Skeletal muscle satellite cell (primary cell): ENCODE data around the gene LAMP1.

ENCODE experiments used
- H3K27me3 ChIP-seq: 2 replicates; pipeline ENCODE4 v1.7.0; 2013; ENCODE audit warnings: low read length; ENCODE audit not compliant: control insufficient read depth, insufficient read depth
- H3K36me3 ChIP-seq: 2 replicates; pipeline ENCODE4 v1.7.0; 2013; ENCODE audit warnings: mild to moderate bottlenecking, control low read depth, low read length; ENCODE audit not compliant: insufficient read depth
- H3K4me1 ChIP-seq: 2 replicates; pipeline ENCODE4 v1.7.0; 2013; ENCODE audit warnings: low read length; ENCODE audit not compliant: control insufficient read depth, insufficient read depth
- H3K4me2 ChIP-seq: 2 replicates; pipeline ENCODE4 v1.7.0; 2013; ENCODE audit warnings: mild to moderate bottlenecking, low read length
- H3K4me3 ChIP-seq: 2 replicates; pipeline ENCODE4 v1.7.0; 2013; ENCODE audit warnings: low read length
- H3K9ac ChIP-seq: 2 replicates; pipeline ENCODE4 v1.7.0; 2013; ENCODE audit warnings: mild to moderate bottlenecking, low read depth, low read length, moderate library complexity
- H3K9me3 ChIP-seq: replicated peaks from 2 replicates; pipeline ENCODE4 v1.7.0; 2013; ENCODE audit warnings: mild to moderate bottlenecking, control low read depth, low read length

LAMP1 gene

DNA sequence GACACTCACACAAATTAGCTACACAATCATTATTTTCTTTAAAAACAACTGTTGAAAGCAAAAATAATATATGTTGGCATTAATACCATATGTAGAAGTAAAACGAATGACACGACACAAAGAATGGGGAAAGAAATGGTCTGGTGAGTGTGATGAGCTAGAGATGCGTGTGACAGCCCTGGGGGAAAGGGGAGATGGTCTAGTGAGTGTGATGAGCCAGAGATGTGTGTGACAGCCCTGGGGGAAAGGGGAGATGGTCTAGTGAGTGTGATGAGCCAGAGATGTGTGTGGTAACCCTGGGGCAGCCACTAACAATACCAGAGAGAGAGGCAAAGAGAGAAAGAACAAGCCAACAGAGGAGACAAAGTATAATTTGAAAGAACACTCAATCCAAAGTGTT is 22.3 kb upstream of the LAMP1 start:
- Histone ChIP-seq H3K4me2 (no peak overlapping the region), H3K9me3 (no peaks in the 10 kb centered on the region), H3K4me3 (no peak overlapping the region)

DNA sequence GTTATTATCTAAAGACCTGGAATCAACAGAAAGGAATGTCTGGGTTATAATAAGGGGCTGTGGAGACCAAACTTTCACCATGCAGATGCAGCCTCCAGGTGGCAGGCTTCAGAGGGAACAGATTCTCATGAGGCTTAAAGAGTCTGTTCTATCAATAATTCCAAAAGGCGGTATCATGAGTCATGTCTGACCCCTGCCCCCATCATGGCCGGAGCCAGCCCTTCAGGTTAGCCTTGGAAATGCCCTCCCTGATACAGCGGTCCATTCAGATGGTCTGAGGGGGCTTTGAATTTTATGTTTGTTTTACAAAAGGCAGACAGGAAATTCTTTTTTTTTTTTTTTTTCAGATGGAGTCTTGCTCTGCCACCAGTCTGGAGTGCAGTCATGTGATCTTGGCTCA is 21.7 kb upstream of the LAMP1 start:
- Histone ChIP-seq H3K9ac (no peak overlapping the region), H3K27me3 (no peaks in the 10 kb centered on the region), H3K4me1 (peaks cover 14% of the 10 kb centered on the region), H3K4me3 (no peak overlapping the region), H3K36me3 (peaks cover 18% of the 10 kb centered on the region), H3K9me3 (no peaks in the 10 kb centered on the region), H3K4me2 (no peak overlapping the region)

More for the DNA sequence above, 22.3 kb upstream of the LAMP1 start:
- Histone ChIP-seq H3K4me1 (peaks cover 14% of the 10 kb centered on the region), H3K27me3 (no peaks in the 10 kb centered on the region), H3K36me3 (peaks cover 18% of the 10 kb centered on the region), H3K9ac (peak overlapping the region; percentile 3)

DNA sequence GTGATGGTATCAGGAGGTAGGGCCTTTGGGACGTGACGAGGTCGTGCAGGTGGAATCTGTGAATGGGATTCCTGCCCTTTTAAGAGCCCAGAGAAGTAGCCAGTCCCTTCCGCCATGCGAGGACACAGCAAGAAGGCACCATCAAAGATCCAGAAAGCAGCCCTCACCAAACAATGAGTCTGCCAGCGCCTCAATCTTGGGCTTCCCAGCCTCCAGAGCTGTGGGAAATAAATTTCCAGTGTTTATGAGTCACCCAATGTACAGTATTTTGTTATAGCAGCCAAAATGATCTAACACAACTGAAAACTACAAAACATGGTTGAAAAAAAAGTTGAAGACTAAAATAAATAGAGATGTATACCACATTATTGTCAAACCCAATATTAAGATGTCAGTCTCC is 16.9 kb upstream of the LAMP1 start:
- Histone ChIP-seq H3K9me3 (no peaks in the 10 kb centered on the region), H3K4me1 (peaks cover 1% of the 10 kb centered on the region), H3K9ac (no peak overlapping the region), H3K27me3 (peaks cover 5% of the 10 kb centered on the region), H3K4me2 (no peak overlapping the region), H3K36me3 (no peaks in the 10 kb centered on the region), H3K4me3 (no peak overlapping the region)

DNA sequence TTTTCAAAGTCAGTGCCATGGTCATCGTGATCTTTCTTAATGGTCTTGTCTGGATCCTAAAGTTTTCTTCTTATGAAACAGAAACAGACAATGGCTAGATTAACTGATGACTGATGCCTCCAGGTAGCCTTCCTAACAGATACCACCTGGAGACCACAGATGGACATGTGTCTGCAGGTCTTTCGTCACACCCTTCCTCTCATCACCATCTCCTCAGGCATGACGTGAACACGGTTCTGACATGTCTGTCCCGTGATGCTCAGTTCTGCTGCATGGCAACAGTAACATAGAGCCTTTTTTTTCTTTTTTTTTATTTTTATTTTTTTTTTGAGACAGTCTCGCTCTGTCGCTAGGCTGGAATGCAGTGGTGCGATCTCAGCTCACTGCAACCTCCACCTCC is 13.1 kb upstream of the LAMP1 start:
- H3K4me3 ChIP-seq, result no peak overlapping the region
- H3K36me3 ChIP-seq, result no peaks in the 10 kb centered on the region
- no peak overlapping the region for H3K9ac ChIP-seq
- peaks cover 14% of the 10 kb centered on the region for H3K27me3 ChIP-seq
- H3K9me3 ChIP-seq, result no peaks in the 10 kb centered on the region
- no peaks in the 10 kb centered on the region for H3K4me1 ChIP-seq
- H3K4me2 ChIP-seq, result no peak overlapping the region

DNA sequence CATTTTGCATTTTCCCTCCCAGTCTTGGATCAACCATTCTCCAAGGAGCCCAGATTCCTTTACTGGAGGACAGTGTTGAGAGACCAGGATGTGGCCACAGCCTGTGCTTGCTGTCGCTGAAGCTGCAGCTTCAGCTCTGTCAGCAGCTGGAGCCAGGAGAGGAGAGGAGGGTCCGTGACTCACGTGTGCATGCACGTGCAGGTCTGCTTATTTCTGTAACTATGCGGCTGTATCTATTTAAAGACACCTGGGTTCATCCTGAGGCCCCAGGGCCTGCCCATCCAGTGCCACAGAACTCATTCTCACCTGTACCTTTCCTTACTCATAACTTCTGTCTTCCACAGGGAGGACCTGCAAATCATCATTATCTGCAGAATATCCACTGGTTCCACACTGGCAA is 8.2 kb upstream of the LAMP1 start:
- Histone ChIP-seq H3K9ac (no peak overlapping the region), H3K27me3 (peaks cover 24% of the 10 kb centered on the region), H3K4me1 (peaks cover 11% of the 10 kb centered on the region), H3K36me3 (no peaks in the 10 kb centered on the region), H3K4me2 (no peak overlapping the region), H3K4me3 (no peak overlapping the region), H3K9me3 (no peaks in the 10 kb centered on the region)

DNA sequence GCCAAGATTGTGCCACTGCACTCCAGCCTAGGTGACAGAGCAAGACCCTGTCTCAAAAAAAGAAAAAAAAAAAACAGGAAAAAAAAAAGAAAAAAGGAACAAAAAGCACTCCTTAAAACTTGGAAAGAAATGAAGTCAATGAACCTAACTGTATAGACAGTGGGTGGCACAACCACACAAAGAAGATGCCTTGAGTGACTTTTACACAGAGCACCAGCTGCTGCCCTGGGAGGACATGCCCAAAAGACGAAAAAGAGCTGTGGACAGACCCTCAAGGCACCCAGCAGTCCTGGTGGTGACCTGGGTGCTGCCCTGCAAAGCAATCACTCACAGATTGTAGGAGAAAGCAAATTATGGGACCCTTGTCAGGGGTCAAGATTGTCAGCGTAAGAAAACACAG is 5.9 kb upstream of the LAMP1 start:
- Histone ChIP-seq H3K9me3 (no peaks in the 10 kb centered on the region), H3K4me2 (no peak overlapping the region), H3K9ac (no peak overlapping the region), H3K36me3 (no peaks in the 10 kb centered on the region), H3K4me3 (no peak overlapping the region), H3K27me3 (peaks cover 24% of the 10 kb centered on the region), H3K4me1 (peaks cover 11% of the 10 kb centered on the region)

DNA sequence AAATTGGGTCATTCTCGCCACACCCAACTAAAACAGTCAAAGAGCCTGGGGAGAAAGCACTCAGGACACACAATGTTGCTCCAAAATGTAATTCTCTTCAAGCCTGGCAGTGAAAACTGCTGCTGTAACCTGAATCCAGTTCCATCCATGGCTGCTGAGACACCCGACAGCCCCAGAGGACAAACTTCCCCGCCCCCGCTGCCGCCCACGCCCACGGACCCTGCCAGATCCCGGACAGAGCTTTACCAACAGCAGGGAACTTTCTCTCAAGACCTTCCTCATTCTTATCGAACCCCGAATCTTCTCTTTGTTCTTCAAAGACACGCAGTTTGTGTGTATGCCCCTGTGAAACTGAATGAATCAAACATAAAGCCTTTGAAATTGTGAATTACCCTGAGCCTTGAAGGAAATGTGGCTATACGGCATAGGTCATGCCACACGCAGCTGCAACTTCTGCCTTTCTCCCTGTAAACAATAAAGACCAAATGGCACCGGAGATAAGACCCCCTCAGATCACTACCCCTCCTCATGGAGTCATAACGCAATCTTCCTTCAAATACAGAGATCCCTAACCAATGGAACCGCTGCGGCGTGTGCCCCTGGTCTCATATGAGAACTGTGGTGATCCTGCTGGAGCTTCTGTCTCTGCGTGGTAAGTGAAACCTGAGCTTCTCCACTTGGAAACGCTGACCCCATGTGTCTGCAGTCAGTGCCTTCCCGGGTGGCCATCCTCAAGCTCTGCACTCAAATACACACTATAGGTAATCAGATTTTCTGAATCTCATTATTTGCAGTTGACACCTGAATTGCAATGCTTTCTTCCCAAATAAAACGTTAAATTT is 4.8 kb upstream of the LAMP1 start:
- no peaks in the 10 kb centered on the region for H3K9me3 ChIP-seq
- peak overlapping the region; percentile 80 for H3K9ac ChIP-seq
- peaks cover 17% of the 10 kb centered on the region for H3K4me1 ChIP-seq
- peaks cover 24% of the 10 kb centered on the region for H3K27me3 ChIP-seq
- peak overlapping the region; percentile 67 for H3K4me3 ChIP-seq
- H3K4me2 ChIP-seq, result peak overlapping the region; percentile 97
- H3K36me3 ChIP-seq, result no peaks in the 10 kb centered on the region

DNA sequence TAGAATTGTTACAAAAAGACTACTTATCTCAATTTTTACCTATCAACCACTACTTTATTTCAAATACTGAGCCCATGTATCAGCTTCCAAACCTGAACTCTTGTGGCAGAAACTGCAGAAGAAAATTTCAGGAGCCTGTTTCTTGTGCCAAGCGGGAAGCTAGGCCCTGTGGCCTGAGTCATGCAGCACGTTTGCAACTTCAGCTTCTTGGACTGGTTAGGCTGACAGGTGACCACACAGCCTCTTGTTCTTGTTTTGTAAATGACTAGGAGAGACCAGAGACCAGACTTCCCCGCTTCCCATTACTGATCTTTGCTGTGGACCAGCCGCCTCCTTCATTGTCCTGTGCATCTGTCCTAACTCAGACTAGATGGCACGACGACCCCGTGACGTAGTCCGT is 3.4 kb upstream of the LAMP1 start:
- Histone ChIP-seq H3K4me2 (no peak overlapping the region), H3K9me3 (no peaks in the 10 kb centered on the region), H3K4me1 (peaks cover 21% of the 10 kb centered on the region), H3K27me3 (peaks cover 17% of the 10 kb centered on the region), H3K4me3 (no peak overlapping the region), H3K36me3 (no peaks in the 10 kb centered on the region), H3K9ac (no peak overlapping the region)

DNA sequence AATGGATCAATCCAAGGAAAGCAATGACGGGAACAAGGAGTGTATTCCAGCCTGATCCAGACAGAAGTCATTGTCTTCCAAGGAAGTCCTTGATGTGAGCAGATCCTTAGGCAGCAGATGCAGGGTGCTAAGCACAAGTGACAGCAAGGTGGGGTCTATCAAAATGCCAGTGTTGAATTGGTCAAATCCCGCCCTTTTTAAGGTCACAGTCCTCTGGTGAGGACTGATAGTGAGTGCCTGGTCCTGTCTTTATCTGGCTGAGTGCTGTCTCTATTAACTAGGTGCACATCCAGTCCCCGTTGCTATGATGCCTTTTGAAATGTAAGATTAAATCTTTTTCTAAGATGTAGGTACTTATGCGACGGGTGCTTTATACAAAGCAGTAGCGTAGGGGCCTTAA is 1.3 kb upstream of the LAMP1 start:
- no peaks in the 10 kb centered on the region for H3K36me3 ChIP-seq
- H3K4me3 ChIP-seq, result no peak overlapping the region
- H3K4me1 ChIP-seq, result peaks cover 31% of the 10 kb centered on the region
- H3K27me3 ChIP-seq, result no peaks in the 10 kb centered on the region
- H3K9me3 ChIP-seq, result no peaks in the 10 kb centered on the region
- no peak overlapping the region for H3K9ac ChIP-seq
- H3K4me2 ChIP-seq, result no peak overlapping the region

DNA sequence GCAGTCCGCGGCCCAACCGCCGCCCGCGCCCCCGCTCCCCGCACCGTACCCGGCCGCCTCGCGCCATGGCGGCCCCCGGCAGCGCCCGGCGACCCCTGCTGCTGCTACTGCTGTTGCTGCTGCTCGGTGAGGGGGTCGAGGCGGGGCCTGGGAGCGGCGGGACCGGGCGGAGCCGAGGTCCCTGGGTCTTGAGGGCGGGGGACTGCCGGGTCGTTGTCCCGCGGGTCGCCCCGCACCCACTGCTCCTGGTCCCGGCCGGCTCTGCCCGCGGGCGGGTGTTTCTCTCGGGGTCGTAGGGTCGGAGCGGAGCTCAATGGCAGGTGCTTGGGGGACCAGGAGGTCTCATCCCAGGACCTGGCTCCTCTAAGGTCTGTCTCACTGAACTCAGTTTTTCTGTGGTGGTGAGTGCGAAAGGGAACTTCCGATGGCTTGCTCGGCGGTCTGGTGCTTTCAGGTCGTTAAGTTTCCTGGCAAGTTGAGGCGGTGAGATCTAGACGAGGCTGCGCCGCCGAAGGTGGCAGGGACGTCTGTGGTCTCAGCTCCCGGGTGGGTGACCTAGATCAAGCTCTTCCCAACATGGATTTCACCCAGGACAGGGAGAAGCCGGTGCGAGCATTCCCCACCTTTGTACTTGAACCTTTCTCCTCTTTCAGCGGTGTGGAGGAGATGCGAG is 467 bp downstream of the LAMP1 start:
- peak overlapping the region; percentile 96 for H3K4me2 ChIP-seq
- H3K36me3 ChIP-seq, result no peaks in the 10 kb centered on the region
- no peaks in the 10 kb centered on the region for H3K9me3 ChIP-seq
- H3K27me3 ChIP-seq, result no peaks in the 10 kb centered on the region
- H3K4me3 ChIP-seq, result peak overlapping the region; percentile 80
- peak overlapping the region; percentile 97 for H3K9ac ChIP-seq
- peaks cover 23% of the 10 kb centered on the region for H3K4me1 ChIP-seq

DNA sequence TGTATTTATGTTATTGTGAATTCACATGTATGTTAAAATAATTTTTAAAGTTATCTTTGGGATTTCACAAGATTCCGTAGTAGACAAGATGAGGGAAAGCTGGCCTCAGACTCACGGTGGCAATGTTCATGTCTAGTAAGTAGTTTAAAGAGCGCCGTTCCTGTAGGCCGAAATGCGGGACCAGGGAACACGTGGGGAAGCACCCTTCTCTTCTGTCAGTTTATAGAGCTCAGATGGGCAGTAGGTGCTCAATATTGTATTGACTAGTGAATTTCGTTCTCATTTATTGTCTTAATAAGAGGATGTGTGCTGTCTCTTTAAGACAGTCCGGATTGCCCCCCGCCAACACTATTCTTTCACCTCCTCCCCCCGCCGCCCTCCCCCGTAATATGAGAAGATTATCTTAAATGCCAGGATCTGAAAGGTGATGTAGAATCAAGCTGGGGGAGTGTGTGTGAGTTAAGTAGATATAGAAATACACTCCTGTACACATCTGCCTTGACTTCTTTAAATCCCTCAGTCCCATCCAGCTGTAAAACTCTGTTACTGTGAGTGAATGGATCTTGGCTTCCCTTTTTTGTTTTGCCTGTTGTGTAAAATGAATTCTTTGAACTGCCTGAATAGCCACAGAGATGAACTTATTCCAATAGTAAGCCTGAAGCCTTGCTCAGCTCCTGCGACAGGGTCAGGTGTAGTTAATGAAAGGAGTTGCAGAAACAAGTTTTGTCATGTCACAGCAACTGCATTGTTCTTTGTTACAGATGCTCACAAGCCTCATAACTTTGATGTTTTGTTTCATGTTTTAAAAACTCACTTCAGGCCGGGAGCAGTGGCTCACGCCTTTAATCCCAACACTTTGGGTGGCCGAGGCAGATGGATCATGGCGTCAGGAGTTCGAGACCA is 1.3 kb downstream of the LAMP1 start:
- H3K4me1 ChIP-seq, result peaks cover 20% of the 10 kb centered on the region
- no peaks in the 10 kb centered on the region for H3K9me3 ChIP-seq
- H3K4me2 ChIP-seq, result peak overlapping the region; percentile 96
- H3K27me3 ChIP-seq, result no peaks in the 10 kb centered on the region
- H3K36me3 ChIP-seq, result peaks cover 3% of the 10 kb centered on the region
- peak overlapping the region; percentile 97 for H3K9ac ChIP-seq
- peak overlapping the region; percentile 80 for H3K4me3 ChIP-seq
